ENCODE measurements around the gene ZNF66.
"Not testable (repeated sequence)": the region's sequence is repeated elsewhere in the genome, so short reads cannot be mapped to it uniquely, and the experiment has no call there.

ZNF66 gene

DNA sequence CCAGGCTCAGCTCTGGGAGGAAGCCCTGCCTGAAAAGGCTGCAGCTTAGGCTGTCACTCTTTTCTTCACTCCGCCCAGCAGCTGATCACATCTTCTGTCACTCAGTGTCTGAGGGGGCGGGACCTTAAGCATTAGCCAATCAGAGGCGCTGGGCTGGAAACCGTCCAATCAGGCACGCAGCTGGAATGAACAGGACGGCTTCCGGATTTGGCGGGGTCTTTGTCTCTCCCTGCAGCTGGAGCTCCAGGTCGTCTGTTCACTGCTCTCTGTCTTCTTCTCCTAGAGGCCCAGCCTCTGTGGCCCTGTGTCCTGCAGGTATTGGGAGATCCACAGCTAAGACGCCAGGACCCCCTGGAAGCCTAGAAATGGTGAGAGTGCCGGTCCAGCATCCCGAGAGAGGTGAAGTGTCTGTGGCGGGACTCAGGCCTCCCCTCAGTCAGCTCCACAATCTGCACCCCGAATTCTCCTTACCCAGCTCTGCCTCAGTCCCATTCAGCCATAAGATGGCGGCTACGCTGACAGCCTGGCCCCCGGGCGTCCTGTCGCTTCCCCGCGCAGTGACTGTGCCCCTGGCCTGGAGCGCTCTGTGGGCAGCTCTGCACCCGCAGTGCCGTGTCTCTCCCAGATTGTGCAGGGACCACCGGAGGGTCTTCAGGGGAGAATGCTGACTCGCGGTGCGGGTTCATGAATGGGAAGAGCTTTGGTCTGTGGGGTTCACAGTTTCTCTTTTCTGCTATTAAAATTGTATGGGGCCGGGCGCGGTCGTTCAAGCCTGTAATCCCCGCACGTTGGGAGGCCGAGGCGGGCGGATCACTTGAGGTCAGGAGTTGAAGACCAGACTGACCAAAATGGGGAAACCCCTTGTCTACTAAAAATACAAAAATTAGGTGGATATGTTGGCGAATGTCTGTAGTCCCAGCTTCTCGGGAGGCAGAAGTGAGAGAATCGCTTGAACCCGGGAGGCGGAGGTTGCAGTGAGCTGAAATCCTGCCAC, at the start of gene ZNF66:
TSS of gene ZNF66 (plus strand) at position 222 of the 994 bp plus-strand sequence. CDS start at position 366, 144 bp downstream.
- DNase-seq (ENCODE audit: low read depth): peak; percentile 99
- peak within 1 kb of the TSS; percentile 89 for H3K4me3 ChIP-seq (ENCODE audit: low read depth, low read length)
- TF ChIP-seq, protein P1, sequence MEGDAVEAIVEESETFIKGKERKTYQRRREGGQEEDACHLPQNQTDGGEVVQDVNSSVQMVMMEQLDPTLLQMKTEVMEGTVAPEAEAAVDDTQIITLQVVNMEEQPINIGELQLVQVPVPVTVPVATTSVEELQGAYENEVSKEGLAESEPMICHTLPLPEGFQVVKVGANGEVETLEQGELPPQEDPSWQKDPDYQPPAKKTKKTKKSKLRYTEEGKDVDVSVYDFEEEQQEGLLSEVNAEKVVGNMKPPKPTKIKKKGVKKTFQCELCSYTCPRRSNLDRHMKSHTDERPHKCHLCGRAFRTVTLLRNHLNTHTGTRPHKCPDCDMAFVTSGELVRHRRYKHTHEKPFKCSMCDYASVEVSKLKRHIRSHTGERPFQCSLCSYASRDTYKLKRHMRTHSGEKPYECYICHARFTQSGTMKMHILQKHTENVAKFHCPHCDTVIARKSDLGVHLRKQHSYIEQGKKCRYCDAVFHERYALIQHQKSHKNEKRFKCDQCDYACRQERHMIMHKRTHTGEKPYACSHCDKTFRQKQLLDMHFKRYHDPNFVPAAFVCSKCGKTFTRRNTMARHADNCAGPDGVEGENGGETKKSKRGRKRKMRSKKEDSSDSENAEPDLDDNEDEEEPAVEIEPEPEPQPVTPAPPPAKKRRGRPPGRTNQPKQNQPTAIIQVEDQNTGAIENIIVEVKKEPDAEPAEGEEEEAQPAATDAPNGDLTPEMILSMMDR (conservative IDR thresholded peaks at IDR 0.05; ENCODE audit: low read depth, low read length): no peak

DNA sequence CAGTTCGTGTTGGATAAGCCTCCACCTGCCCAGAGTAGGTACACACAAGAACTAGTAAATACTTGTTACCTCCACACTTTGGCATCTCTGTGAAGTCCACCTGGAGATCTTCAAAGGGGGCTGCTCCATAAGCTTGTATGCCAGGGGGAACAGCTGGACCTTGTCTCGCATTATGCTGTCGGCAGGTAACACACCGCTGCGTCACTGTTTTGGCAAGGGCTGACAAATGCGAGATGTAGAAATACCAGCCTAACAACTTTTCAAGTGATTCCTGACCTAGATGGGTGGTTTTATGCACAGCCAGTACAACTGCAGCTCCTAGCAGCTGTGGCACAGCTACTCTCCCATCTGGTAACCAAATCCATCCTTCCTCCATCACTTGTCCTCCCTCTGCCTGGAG, 25.9 kb upstream of the ZNF66 start:
- H3K4me3 ChIP-seq (ENCODE audit: low read depth, low read length); DNase-seq (ENCODE audit: low read depth): not testable (repeated sequence)

DNA sequence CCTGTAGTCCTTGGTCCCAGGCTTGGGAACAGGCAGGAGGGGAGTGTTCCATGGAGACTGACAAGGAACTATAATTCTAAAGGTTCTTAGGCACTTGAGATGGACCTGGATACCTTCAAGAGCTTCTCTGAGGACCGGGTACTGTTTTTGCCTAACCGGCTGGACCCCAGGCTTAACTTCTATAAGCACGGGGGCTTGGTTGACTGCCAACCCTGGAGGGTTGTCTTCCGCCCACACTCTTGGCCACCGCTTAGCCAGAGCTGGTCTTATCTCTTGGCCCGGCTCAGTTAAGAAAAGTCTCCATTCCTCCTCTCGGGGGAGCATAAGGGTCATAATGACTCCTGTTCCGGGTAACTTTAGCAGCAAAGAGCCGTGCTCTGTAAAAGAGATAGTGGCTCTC, 23.8 kb upstream of the ZNF66 start:
- DNase-seq (ENCODE audit: low read depth); H3K4me3 ChIP-seq (ENCODE audit: low read depth, low read length): not testable (repeated sequence)

DNA sequence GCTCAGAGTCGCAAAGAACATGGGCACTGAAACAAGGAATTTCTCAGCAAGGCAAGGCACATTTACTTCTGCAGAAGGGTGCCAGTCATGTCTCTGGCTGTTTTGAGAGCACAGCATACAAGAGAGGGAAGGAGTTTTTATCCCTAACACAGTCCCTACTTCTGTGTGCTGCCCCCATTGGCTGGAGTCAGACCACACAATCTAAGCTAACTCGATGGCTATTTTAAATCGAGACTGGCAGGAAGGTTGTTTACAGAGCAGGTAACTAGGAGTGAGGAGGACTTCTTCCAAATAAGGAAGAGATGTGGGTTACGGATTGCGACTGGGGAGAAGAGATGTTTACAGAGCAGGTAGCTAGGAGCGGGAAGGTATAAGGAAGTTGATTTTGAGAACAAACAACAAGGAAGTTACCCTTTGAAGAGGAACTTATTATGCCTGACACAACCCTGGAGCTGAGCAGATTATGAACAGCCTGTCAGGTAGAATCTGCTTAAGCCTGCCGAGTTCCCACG, 6.8 kb upstream of the ZNF66 start:
- not testable (repeated sequence) for H3K4me3 ChIP-seq (ENCODE audit: low read depth, low read length); DNase-seq (ENCODE audit: low read depth)

DNA sequence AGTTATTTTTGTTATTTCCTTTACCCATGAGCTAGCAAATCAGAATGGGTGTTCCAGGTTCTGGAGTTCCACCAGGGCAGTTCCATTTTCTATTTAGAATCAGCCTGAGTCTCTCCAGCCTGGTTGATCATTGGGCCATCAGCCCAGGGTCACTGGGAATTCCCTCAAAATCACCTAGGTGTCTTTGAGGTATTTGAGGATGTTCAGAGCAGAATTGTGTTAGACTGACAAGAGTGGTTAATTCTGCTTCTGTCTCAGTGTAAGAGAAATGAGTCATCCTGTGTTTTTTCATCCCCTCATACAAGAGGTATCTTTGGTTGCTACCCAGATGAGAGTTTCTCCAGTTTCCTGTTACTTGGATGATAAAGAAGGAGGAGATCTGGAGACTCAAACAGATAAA, 11.7 kb downstream of the ZNF66 start:
- TF ChIP-seq, protein P1 (conservative IDR thresholded peaks at IDR 0.05; ENCODE audit: low read depth, low read length): no peak
- DNase-seq (ENCODE audit: low read depth): peak; percentile 5
- H3K4me3 ChIP-seq (ENCODE audit: low read depth, low read length): no peak overlapping the region

DNA sequence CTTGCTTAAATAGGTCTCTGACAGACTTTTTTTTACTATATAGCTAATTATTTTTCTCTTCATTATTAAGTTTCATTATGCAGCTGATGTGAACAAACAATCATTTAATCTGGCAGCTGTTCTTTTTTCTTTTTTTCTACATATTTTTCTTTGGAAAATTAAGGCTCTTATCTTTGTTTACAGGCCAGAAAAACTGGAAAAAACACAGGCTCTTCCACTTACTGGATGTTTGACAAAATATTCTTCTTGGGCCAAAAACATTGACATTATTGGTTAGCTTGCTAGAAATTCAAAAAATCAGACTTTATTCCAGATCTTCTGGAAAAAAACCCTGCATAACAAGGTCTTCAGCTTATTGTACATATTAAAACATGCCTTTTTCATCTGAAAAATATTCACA, 15.7 kb downstream of the ZNF66 start:
- no peak for DNase-seq (ENCODE audit: low read depth)
- TF ChIP-seq, protein P1 (conservative IDR thresholded peaks at IDR 0.05; ENCODE audit: low read depth, low read length): no peak
- no peak overlapping the region for H3K4me3 ChIP-seq (ENCODE audit: low read depth, low read length)

DNA sequence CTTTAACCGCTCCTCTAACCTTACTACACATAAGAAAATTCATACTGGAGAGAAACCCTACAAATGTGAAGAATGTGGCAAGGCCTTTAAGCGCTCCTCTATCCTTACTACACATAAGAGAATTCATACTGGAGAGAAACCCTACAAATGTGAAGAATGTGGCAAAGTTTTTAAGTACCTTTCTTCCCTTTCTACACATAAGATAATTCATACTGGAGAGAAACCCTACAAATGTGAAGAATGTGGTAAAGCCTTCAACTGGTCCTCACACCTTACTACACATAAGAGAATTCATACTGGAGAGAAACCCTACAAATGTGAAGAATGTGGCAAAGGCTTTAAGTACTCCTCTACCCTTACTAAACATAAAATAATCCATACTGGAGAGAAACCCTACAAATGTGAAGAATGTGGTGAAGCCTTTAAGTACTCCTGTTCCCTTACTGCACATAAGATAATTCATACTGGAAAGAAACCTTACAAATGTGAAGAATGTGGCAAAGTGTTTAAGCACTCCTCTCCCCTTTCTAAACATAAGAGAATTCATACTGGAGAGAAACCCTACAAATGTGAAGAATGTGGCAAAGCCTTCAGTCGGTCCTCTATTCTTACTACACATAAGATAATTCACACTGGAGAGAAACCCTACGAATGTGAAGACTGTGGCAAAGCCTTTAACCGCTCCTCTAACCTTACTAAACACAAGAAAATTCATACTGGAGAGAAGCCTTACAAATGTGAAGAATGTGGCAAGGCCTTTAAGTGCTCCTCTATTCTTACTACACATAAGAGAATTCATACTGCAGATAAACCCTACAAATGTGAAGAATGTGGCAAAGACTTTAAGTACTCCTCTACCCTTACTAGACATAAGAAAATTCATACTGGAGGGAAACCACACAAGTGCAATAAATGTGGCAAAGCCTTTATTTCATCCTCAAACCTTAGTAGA, 30.5 kb downstream of the ZNF66 start:
- DNase-seq (ENCODE audit: low read depth); H3K4me3 ChIP-seq (ENCODE audit: low read depth, low read length): not testable (repeated sequence)

DNA sequence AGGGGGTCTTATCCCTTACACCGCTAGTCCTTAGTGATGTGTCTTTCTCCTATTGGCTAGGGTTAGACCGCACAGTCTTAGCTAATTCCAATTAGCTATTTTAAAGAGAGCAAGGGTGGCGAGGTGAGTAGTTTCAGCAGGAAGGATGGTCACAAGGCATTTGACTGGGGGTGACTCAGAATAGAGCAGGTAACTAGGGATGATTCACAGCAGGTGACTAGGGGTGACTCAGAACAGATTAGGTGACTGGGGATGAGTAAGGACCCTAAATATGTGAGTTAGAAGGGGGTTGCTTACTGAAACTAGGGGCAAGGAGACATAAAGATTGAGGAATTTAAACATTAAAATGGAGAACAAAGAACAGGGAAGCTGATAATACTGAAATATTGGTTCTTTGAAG, 64.3 kb downstream of the ZNF66 start:
- DNase-seq (ENCODE audit: low read depth): no peak
- TF ChIP-seq, protein P1 (conservative IDR thresholded peaks at IDR 0.05; ENCODE audit: low read depth, low read length): no peak
- no peak overlapping the region for H3K4me3 ChIP-seq (ENCODE audit: low read depth, low read length)

Data from choroid plexus epithelial cell (primary cell).